ENCODE measurements around the gene MAIP1.

The MAIP1 gene

GRCh38 chr2:199972088-199972626 lies 16.8 kb downstream of the MAIP1 start:
- no peak overlapping the region for H3K4me3 ChIP-seq (ENCODE audit: low read depth, low read length)
- no peaks in the 10 kb centered on the region for H3K27me3 ChIP-seq (replicated peaks)
- no peak for TF ChIP-seq CTCF (IDR thresholded peaks at IDR 0.05; ENCODE audit: low read depth, low read length, missing control alignments)
- no peak overlapping the region for H3K27ac ChIP-seq
- in situ Hi-C loops (cut with HindIII; ENCODE audit: low pct_ligation_motif_present, low sequenced_read_pairs), result no loop called here
- no peaks in the 10 kb centered on the region for H3K36me3 ChIP-seq (replicated peaks)
- DNase-seq, result no peak

- in situ Hi-C loops (cut with HindIII; ENCODE audit: low pct_ligation_motif_present, low sequenced_read_pairs), result no loop called here
- Histone ChIP-seq H3K27ac (no peak overlapping the region), H3K4me3 (ENCODE audit: low read depth, low read length) (no peak overlapping the region), H3K27me3 (replicated peaks) (no peaks in the 10 kb centered on the region), H3K36me3 (replicated peaks) (no peaks in the 10 kb centered on the region)
- TF ChIP-seq CTCF (IDR thresholded peaks at IDR 0.05; ENCODE audit: low read depth, low read length, missing control alignments), result peak; percentile 40
- no peak for DNase-seq
These were observed 18.3 kb downstream of the MAIP1 start for GRCh38 chr2:199973703-199974102.

- DNase-seq, result no peak
- no peak for TF ChIP-seq CTCF (IDR thresholded peaks at IDR 0.05; ENCODE audit: low read depth, low read length, missing control alignments)
- H3K27me3 ChIP-seq (replicated peaks), result no peaks in the 10 kb centered on the region
- in situ Hi-C loops (cut with HindIII; ENCODE audit: low pct_ligation_motif_present, low sequenced_read_pairs), result no loop called here
- no peaks in the 10 kb centered on the region for H3K36me3 ChIP-seq (replicated peaks)
- H3K4me3 ChIP-seq (ENCODE audit: low read depth, low read length), result no peak overlapping the region
- H3K27ac ChIP-seq, result no peak overlapping the region
These were observed 20.0 kb downstream of the MAIP1 start for GRCh38 chr2:199975273-199975895.

GRCh38 chr2:199977984-199978415 lies 22.6 kb downstream of the MAIP1 start:
- Histone ChIP-seq H3K36me3 (replicated peaks) (no peaks in the 10 kb centered on the region), H3K27me3 (replicated peaks) (no peaks in the 10 kb centered on the region), H3K27ac (no peak overlapping the region), H3K4me3 (ENCODE audit: low read depth, low read length) (no peak overlapping the region)
- peak; percentile 52 for DNase-seq
- in situ Hi-C loops (cut with HindIII; ENCODE audit: low pct_ligation_motif_present, low sequenced_read_pairs), result no loop called here
- TF ChIP-seq CTCF (IDR thresholded peaks at IDR 0.05; ENCODE audit: low read depth, low read length, missing control alignments), result no peak

GRCh38 chr2:199979398-199979797 lies 24.0 kb downstream of the MAIP1 start:
- in situ Hi-C loops (cut with HindIII; ENCODE audit: low pct_ligation_motif_present, low sequenced_read_pairs), result no loop called here
- no peak overlapping the region for H3K27ac ChIP-seq
- TF ChIP-seq CTCF (IDR thresholded peaks at IDR 0.05; ENCODE audit: low read depth, low read length, missing control alignments), result peak; percentile 3
- H3K4me3 ChIP-seq (ENCODE audit: low read depth, low read length), result peak overlapping the region; percentile 35
- no peaks in the 10 kb centered on the region for H3K27me3 ChIP-seq (replicated peaks)
- no peak for DNase-seq
- H3K36me3 ChIP-seq (replicated peaks), result no peaks in the 10 kb centered on the region

Measured in brain microvascular endothelial cell (primary cell).